HL-60 (cell line): Measurements from ENCODE around the gene TRPV5.

Experiments
- DNase-seq, 2 experiments: peaks; one replicate each; pipeline ENCODE4 v3.0.0-alpha.2; 2010 to 2020; ENCODE audit warnings: low read depth in 1 of 2, low spot score in 1 of 2
- H3K27ac ChIP-seq: fragments of 250-450 bp; sonication (Bioruptor Pico); replicated peaks from 2 replicates; pipeline ENCODE4 v1.5.1; 2020; ENCODE audit warnings: mild to moderate bottlenecking, moderate library complexity
- H3K27me3 ChIP-seq: fragments of 250-450 bp; sonication (Bioruptor Pico); 2 replicates; pipeline ENCODE4 v1.5.1; 2021; ENCODE audit warnings: mild to moderate bottlenecking, moderate library complexity; ENCODE audit not compliant: insufficient read depth, poor library complexity, severe bottlenecking
- H3K4me3 ChIP-seq: replicated peaks from 2 replicates; pipeline ENCODE4 v1.5.1; 2011; ENCODE audit warnings: mild to moderate bottlenecking, control low read depth, low read length; ENCODE audit not compliant: insufficient read depth
- GABPA ChIP-seq: IDR thresholded peaks from 2 replicates; pipeline ENCODE4 v1.6.1; 2012; ENCODE audit warnings: low read depth
- POLR2AphosphoS5 ChIP-seq: IDR thresholded peaks from 2 replicates; pipeline ENCODE4 v1.6.1; 2012; ENCODE audit warnings: low read depth
- SPI1 ChIP-seq: IDR thresholded peaks from 2 replicates; pipeline ENCODE4 v1.6.1; 2012; ENCODE audit warnings: low read depth, mild to moderate bottlenecking, borderline replicate concordance
- TF ChIP-seq, protein P1 (sequence below): IDR thresholded peaks from 2 replicates; pipeline ENCODE4 v1.6.1; 2012; ENCODE audit warnings: low read depth; ENCODE audit not compliant: insufficient replicate concordance
- TF ChIP-seq, protein P2 (sequence below): IDR thresholded peaks from one replicate; pipeline ENCODE4 v1.5.1; 2011; ENCODE audit warnings: low read length, control low read depth, inconsistent platforms; ENCODE audit not compliant: insufficient read depth

Gene TRPV5

DNA sequence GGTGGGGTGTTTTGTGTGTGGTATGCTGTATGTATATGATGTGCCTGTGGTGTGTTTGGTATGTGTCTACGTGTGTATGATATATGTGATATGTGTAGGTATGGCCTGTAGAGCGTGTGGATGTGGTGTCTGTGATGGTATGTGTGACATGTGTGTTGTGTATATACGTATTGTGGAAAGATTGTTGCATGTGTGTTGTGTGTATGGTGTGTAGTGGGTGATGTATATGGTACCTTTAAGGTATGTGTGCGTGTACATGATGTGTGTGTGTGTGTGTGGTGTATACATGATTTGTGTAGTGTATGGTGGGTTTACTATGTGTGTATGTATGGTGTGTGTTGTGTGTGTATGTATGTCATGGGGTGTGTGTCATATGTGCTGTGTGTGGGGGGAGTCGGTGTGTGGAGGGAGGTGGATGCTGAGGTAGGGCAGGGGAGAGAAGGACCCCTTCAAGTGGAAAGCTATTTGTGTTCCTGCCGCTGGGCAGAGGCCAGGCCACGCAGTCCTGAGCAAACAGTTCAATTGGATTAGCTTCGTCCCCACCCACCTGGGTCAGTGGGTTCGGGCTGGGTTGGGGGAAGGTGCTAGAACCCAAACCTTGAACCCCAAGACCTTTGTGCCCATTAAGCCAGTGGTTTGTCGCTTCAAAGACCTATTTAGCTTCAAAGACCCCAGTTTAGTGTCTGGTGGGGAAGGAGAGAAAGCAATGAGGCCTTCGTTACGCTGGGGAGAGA, 46.1 kb downstream of the TRPV5 start:
- no peak overlapping the region for H3K27ac ChIP-seq
- TF ChIP-seq GABPA (no peak), POLR2AphosphoS5 (no peak), SPI1 (no peak)
- TF ChIP-seq, protein P1, sequence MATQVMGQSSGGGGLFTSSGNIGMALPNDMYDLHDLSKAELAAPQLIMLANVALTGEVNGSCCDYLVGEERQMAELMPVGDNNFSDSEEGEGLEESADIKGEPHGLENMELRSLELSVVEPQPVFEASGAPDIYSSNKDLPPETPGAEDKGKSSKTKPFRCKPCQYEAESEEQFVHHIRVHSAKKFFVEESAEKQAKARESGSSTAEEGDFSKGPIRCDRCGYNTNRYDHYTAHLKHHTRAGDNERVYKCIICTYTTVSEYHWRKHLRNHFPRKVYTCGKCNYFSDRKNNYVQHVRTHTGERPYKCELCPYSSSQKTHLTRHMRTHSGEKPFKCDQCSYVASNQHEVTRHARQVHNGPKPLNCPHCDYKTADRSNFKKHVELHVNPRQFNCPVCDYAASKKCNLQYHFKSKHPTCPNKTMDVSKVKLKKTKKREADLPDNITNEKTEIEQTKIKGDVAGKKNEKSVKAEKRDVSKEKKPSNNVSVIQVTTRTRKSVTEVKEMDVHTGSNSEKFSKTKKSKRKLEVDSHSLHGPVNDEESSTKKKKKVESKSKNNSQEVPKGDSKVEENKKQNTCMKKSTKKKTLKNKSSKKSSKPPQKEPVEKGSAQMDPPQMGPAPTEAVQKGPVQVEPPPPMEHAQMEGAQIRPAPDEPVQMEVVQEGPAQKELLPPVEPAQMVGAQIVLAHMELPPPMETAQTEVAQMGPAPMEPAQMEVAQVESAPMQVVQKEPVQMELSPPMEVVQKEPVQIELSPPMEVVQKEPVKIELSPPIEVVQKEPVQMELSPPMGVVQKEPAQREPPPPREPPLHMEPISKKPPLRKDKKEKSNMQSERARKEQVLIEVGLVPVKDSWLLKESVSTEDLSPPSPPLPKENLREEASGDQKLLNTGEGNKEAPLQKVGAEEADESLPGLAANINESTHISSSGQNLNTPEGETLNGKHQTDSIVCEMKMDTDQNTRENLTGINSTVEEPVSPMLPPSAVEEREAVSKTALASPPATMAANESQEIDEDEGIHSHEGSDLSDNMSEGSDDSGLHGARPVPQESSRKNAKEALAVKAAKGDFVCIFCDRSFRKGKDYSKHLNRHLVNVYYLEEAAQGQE = no peak
- TF ChIP-seq, protein P2, sequence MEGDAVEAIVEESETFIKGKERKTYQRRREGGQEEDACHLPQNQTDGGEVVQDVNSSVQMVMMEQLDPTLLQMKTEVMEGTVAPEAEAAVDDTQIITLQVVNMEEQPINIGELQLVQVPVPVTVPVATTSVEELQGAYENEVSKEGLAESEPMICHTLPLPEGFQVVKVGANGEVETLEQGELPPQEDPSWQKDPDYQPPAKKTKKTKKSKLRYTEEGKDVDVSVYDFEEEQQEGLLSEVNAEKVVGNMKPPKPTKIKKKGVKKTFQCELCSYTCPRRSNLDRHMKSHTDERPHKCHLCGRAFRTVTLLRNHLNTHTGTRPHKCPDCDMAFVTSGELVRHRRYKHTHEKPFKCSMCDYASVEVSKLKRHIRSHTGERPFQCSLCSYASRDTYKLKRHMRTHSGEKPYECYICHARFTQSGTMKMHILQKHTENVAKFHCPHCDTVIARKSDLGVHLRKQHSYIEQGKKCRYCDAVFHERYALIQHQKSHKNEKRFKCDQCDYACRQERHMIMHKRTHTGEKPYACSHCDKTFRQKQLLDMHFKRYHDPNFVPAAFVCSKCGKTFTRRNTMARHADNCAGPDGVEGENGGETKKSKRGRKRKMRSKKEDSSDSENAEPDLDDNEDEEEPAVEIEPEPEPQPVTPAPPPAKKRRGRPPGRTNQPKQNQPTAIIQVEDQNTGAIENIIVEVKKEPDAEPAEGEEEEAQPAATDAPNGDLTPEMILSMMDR = no peak
- H3K27me3 ChIP-seq = no peaks in the 10 kb centered on the region
- DNase-seq = no peak
- H3K4me3 ChIP-seq = no peak overlapping the region

DNA sequence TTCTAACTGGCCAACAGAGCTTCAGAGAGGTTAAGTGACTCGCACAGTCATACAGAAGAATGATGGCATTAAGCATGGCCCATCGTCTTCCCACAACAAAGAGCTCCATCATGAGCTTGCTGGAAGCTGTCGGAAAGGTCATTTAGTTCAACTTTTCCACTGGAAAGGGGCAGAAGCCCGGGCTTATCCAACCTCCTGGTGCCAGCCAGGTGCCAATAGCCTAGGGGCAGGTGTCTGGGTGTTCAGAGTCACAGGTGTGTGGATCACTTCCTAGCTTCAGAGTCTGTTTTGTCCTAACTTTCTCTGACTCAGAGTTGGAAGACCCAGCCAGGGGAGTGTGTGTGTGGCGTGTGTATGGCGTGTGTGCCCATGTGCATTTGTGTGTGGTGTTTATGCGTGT, 46.7 kb downstream of the TRPV5 start:
- DNase-seq = no peak
- no peak for TF ChIP-seq POLR2AphosphoS5
- TF ChIP-seq GABPA = no peak
- TF ChIP-seq SPI1 = no peak
- TF ChIP-seq, protein P1 = no peak
- TF ChIP-seq, protein P2 = no peak
- Histone ChIP-seq H3K27ac (no peak overlapping the region), H3K27me3 (peaks cover 1% of the 10 kb centered on the region), H3K4me3 (no peak overlapping the region)

DNA sequence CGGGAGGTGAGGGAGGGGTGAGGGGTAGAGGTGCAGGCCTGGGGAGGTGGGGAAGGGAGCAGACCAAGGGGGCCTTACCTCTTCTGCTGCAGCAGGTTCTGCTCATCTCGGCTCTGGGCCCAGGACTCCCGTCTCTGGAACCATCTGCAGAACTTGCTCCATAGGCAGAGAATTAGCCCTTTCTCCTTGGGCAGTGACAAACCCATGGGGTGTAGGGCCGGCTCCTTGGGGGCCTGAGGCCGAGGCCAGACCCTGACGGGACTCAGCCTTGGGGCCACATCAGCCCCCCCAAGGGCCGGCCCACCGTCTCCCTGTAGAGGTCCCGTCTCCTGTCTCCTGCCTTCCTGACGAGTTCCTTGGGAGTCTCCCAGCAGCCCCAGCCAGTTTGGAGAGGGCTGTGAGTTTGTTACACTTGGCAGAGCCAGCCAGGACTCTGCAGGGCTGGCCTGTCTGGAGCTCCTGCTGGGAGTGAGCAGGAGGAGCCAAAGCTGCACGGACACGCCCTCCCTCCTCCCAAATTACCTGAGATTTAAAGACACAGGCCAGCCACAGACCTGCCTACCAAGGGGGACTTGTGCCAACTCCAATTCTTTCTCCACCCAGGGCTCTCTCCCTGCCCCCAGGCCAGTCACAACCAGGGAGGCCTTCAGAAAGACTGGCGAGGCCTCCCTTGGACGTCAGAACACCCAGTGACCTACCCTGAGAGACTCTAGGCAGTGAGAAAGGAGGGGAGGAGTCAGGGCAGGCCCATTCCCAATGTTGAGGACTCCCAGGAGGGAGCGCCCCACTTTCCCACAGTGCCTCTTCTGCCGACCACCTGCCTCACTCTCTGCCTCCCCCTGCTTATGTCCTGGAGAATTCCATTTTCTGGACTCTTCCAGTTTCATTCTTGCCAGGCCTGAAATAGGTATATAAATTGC, 48.0 kb downstream of the TRPV5 start, which contains the start of gene TRPV6:
Gene TRPV6 (minus strand): TSS at position 435 of the 920 bp plus-strand sequence.
- Histone ChIP-seq H3K4me3 (no peak within 1 kb of the TSS), H3K27me3 (peaks cover 4% of the 10 kb centered on the region), H3K27ac (no peak within 1 kb of the TSS)
- no peak for DNase-seq
- TF ChIP-seq, protein P1 = no peak
- no peak for TF ChIP-seq SPI1
- TF ChIP-seq, protein P2 = no peak
- no peak for TF ChIP-seq GABPA
- no peak for TF ChIP-seq POLR2AphosphoS5
